ENCODE measurements around the gene FLOT2.
"Not testable (repeated sequence)": the region's sequence is repeated elsewhere in the genome, so short reads cannot be mapped to it uniquely, and the experiment has no call there.

FLOT2 gene

DNA sequence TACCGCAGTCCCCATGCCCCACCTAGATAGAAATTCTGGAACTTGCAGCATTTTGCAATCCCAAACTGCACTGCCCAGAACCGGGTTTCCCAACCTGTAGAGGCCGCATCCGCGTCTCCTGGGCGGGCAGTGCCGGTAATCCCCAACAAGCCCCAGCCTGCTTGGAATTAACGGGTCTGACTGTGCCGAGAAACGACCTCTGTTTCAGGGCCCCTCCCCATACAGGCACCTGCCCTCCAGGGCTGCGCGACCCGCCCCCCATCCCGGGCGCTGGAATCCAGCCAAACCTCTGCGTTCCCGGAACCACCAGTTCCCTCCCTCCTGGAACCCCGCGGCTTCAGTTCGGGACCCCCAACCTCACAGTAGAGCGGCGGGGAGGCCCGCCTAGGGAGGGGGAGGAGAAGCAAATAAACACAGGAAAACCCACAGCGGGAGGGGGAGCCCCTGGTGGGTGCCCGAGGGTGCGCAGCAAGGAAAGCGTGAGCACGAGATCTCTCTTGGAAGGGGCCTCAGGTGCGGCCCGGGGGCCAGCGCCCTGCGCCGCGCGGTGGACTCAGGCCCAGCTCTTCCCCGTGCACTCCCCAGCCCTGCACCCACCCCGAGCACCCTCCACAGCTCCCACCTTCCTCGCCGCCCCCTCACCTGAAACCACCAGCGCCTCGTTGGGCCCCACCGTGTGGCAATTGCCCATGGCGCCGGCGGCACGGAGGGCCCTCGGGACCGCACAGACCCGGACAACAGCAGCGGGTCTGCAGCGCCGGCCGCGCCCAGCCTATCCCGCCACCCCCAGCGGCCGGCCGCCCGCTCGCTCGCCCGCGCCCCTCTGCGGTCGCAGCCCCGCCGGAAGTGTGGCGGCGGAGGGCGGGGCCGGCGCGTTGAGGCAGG is at the start of gene FLOT2:
Gene FLOT2, minus strand, starts transcription at position 850 of the 885 bp plus-strand sequence. Its CDS starts 159 bp downstream, at position 691.
- DNase-seq (ENCODE audit: low spot score) = no peak

GRCh38 chr17:28946239-28946638 is 48.7 kb upstream of the FLOT2 start:
- no peak for DNase-seq (ENCODE audit: low spot score)

GRCh38 chr17:28944862-28945741 is 47.6 kb upstream of the FLOT2 start:
- peak; percentile 35 for DNase-seq (ENCODE audit: low spot score)

- no peak for DNase-seq (ENCODE audit: low spot score)
These were observed 46.8 kb upstream of the FLOT2 start for GRCh38 chr17:28944343-28944742.

- no peak for DNase-seq (ENCODE audit: low spot score)
These were observed 45.4 kb upstream of the FLOT2 start for GRCh38 chr17:28942925-28943324.

DNA sequence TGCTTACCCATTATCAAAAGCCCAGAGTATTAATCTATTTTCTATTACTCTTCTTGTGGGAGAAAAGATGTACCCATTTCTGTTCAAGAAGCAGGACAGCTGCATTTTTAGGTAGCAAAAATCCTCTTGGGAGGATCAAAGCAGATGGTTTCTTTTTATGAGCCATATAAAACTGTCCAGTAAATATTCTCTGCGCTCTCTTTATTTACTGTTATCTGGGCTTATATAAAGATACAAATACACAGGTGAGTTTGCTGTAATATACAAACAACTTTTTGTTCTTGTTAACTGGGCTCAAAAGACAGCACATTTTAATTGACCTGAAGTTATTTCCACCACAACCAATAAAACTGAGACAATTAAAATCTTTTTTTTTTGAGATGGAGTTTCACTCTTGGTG is 43.7 kb upstream of the FLOT2 start:
- no peak for DNase-seq (ENCODE audit: low spot score)

DNA sequence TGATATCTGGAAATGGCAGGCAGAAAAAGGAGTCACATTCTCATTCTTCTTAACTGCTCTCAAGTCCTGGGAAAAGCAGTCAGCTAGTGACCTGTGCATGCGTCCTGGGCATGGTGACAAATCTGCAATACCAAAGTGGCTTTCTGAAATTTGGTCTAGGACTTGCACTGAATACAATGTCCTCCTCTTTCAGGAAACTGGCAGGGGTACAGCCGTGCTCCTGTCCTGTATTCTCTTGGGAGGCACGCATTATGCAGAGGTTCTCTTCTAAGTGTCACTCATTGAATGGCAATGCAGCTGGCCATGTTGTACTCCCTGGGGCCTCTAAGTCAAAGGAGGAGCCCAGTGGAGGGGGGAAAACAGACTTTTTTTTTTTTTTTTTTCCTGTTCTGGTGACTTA is 43.1 kb upstream of the FLOT2 start:
- peak; percentile 69 for DNase-seq (ENCODE audit: low spot score)

- no peak for DNase-seq (ENCODE audit: low spot score)
These were observed 42.6 kb upstream of the FLOT2 start for GRCh38 chr17:28940142-28940541.

GRCh38 chr17:28938552-28938951 is 41.0 kb upstream of the FLOT2 start:
- peak; percentile 80 for DNase-seq (ENCODE audit: low spot score)

DNA sequence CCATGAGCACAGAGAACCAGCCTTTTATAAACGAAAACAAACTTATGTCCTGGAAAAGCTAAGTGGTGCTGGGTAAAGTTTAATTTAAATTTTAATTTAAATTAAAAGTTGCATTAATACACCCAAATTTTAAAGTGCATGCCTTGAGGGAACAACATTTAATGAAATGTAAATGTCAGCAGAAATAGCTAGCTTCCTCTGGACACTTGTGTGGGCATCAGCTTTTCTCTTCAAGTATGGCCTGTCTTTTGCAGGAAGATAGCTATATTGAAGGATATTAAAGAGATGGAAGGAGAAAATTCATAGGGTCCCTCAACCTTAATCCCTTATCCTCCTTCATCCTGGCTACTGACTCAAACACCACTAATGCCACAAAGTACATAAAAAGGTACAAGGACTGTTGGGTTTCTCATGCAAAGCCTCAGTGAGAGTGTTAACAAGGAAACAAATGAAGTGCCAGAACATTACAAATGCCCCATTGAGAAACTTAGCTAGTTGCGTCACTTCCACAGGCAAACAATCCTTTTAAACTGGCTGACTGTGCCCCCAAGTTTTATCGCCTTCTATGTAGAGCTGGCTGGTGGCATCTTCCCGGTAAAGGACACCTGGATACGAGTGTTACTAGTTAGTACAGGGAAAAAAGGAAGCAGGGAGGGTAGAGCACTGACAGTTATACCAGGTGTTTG is 39.7 kb upstream of the FLOT2 start:
- DNase-seq (ENCODE audit: low spot score) = peak; percentile 98

DNA sequence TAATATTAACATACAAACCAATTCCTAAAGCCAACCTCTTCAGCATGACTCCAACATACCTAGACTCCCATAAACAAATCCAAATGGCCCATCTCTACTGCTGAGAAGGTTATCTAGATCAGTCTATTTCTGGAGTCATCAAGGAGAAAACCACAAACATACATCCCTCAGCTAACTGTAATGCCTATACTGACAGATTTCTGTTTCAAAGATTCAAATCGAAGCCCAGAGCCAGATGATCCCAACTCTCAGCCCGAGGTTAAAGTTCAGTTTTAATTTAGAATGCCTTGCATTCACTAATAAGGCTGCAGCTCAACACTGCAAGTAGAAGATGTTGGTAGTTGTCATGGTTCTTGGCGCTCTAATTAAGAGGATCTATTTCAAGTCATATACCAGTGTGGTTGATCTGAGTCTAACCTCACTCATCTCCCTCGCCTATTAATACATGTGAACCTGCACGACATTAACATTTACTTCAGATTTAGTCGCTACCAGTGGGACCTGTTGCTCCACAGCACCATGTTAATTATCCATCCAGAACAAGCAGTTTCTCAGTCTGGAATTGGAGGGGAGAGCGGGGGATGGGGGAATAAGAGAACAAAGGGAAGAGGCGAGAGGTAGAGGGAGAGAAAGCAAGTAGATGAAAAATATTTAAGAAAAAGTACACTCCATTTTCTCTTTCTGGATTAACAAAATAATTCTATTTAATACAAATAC is 38.4 kb upstream of the FLOT2 start:
- peak; percentile 52 for DNase-seq (ENCODE audit: low spot score)

DNA sequence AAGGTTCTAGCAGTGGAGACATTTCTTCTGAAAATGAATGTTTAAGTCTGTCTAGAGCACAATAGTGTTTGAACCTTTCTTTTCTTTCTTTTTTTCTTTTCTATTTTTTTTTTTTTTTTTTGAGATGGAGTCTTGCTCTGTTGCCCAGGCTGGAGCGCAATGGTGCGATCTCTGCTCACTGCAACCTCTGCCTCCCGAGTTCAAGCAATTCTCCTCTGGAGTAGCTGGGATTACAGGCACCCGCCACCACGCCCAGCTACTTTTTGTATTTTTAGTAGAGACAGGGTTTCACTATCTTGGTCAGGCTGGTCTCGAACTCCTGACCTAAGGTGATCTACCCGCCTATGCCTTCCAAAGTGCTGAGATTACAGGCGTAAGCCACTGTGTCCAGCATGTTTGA is 37.0 kb upstream of the FLOT2 start:
- not testable (repeated sequence) for DNase-seq (ENCODE audit: low spot score)

- DNase-seq (ENCODE audit: low spot score) = no peak
These were observed 32.3 kb upstream of the FLOT2 start for GRCh38 chr17:28929787-28930186.

GRCh38 chr17:28928061-28928460 is 30.5 kb upstream of the FLOT2 start:
- DNase-seq (ENCODE audit: low spot score) = no peak

DNA sequence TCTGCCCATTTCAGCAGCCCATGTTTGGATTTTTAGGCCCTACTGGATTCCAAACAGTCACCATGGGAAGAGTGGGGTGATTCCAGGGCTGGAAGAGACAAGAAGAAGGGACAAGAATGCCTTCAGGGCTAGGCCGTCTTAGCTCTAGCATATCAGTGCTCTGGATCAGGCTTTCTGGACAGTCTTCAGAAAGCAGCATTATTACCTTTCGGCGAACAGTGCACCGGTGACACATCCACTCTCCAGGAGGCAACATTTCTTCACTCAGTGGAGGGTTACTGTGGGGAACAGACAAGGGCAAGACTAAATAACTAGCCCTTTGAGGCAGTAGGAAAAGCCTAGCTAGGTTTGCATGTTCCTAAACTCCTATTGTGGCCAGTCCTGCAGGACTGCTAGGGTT is 29.3 kb upstream of the FLOT2 start:
- no peak for DNase-seq (ENCODE audit: low spot score)

DNA sequence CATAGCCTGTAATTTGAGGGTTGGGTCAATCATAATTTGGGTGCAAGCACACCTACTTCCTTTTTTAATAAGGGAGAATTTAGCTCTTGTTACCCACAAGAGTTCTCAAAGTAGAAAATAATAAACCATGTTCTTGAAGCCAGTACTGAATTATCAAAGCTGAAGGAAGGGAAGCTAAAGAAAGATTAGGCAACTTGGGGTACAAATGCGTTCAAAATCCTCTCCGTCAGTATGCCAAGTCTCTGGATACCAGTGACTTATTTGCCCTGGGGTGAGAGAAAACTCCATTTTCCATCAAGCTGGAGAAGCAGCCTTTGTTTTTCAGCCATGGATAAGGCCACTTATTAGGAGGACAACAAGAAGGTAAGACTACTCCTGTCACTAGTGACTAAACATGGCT is 28.8 kb upstream of the FLOT2 start:
- no peak for DNase-seq (ENCODE audit: low spot score)

GRCh38 chr17:28925912-28926365 is 28.4 kb upstream of the FLOT2 start:
- no peak for DNase-seq (ENCODE audit: low spot score)

GRCh38 chr17:28920201-28920600 is 22.7 kb upstream of the FLOT2 start:
- no peak for DNase-seq (ENCODE audit: low spot score)

GRCh38 chr17:28918295-28918694 is 20.8 kb upstream of the FLOT2 start:
- DNase-seq (ENCODE audit: low spot score) = no peak

- no peak for DNase-seq (ENCODE audit: low spot score)
These were observed 19.9 kb upstream of the FLOT2 start for GRCh38 chr17:28917465-28917864.

DNA sequence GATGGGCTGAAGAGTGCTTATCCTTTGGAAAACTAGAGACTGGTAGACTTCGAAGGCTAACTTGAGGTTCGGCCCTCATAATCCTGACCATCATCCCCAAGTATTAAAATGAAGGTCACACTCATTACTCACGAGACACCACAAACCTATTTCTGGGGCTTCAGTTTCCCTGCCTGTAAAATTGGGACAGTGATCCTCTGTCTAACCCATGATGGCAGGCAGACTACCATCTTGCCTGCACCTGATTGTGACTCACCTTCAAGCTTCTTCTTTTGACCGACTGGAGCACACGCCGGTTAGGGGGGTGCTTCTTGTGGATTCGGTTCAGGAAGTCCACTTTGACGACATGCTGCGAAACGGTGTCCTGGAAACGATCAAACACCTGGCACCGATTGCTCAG is 19.5 kb upstream of the FLOT2 start:
- no peak for DNase-seq (ENCODE audit: low spot score)

Measured in pons (tissue), 1 donor.